GM21576 (cell line): ENCODE measurements around the gene ZNF598.
"Not testable (repeated sequence)": the region's sequence is repeated elsewhere in the genome, so short reads cannot be mapped to it uniquely, and the experiment has no call there.

ENCODE experiments used
- ATAC-seq: cut with Tn5 transposase; IDR thresholded peaks from one replicate; pipeline ENCODE4 v1.9.1; 2021; ENCODE audit warnings: mild to moderate bottlenecking, moderate library complexity; ENCODE audit not compliant: unreplicated experiment

ZNF598 gene

DNA sequence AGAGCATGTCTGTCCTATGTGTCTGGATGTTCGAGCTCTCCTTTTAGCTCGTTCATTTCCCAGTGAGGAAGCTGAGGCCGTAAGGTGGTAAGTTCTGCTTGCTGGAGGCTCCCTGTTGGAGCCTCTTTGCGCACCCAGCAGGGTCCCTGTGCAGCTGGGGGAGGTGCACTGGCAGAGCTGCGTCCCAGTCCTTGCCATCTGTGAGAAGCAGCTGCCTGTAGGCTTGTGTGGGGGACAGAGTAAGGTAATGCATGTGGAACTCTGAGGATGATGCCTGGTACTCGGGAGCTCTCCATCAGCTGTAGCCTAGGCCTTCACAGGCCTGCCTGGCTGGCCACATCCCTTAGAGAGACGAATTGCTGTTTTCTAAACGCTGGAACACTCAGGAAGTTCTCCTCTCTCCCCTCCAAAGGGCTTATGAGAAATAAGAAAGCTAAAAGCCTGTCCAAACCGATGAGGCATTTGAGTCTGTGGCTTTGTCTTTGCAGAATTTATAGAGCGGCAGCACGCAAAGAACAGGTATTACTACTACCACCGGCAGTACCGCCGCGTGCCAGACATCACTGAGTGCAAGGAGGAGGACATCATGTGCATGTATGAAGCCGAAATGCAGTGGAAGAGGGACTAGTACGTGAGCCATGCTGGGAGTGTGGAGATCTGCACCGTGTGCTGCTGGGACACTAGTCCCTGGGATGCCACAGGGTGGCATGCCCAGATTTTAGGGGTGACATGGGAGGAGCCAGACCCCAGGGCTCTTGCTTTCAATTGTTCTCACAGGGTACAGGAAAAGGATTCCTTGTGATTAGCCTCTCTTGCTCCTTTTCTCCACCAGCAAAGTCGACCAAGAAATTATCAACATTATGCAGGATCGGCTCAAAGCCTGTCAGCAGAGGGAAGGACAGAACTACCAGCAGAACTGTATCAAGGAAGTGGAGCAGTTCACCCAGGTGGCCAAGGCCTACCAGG, 48.7 kb downstream of the ZNF598 start:
- ATAC-seq = no peak

DNA sequence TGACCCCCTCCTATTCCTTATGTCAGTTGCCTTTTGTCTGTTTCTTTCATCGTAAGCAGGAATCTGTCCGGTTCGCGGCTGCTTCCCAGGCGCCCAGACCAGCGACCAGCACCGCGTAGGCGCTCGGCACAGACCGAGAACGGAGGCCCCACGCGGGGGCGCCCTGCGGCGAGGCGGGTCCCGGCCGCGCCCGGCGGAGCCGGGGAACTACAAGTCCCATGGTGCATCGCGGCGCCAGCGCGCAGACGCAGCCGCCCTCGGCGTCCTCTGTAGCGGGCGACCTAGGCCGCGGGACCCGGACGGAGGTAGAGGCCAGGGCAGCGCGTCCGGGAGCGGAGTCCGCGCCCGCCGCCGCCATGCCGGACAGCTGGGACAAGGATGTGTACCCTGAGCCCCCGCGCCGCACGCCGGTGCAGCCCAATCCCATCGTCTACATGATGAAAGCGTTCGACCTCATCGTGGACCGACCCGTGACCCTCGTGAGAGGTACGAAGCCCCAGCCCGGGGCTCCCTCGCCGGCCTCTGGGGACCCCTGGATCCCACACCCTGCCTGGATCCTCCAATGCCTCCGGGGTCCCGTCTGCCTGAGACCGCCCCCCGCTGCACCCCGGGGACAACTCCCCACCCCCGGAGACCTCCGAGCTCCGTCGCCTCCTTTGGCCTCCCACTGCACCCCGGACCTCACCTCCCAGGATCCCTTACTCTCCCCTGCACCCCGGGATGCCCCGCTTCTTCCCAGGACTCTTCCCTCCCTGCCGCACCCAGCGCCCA, 50.2 kb downstream of the ZNF598 start, which contains the start of gene NDUFB10:
NDUFB10 (plus strand) TSS at position 270 of the 771 bp plus-strand sequence; CDS start at position 357, 87 bp downstream.
- peak; percentile 66 for ATAC-seq

GRCh38 chr16:1958715-1959268, 50.8 kb downstream of the ZNF598 start:
- no peak for ATAC-seq

DNA sequence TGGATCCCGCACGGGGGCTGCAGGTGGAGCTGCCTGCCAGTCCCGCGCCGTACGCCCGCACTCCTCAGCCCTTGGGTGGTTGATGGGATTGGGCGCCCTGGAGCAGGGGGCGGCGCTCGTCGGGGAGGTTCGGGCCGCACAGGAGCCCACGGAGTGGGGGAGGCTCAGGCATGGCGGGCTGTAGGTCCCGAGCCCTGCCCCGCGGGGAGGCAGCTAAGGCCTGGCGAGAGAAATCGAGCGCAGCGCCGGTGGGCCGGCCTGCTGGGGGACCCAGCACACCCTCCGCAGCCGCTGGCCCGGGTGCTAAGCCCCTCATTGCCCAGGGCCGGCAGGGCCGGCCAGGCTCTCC, 51.5 kb downstream of the ZNF598 start:
- ATAC-seq = not testable (repeated sequence)

- ATAC-seq = not testable (repeated sequence)
These were observed 52.0 kb downstream of the ZNF598 start for GRCh38 chr16:1957434-1958142.

- ATAC-seq = no peak
These were observed 55.9 kb downstream of the ZNF598 start for GRCh38 chr16:1953734-1954133.

- no peak for ATAC-seq
These were observed 59.1 kb downstream of the ZNF598 start for GRCh38 chr16:1950559-1950958.

GRCh38 chr16:1950047-1950446, 59.6 kb downstream of the ZNF598 start:
- ATAC-seq = no peak

GRCh38 chr16:1949507-1949906, 60.1 kb downstream of the ZNF598 start:
- ATAC-seq = no peak
